Measurements from ENCODE around the gene KRTAP23-1. TPM values are rescaled to one million over a fixed set of nuclear protein-coding genes. Genes with fewer than 3 reads are reported as not detected.
A peak's percentile ranks its signal among the peaks of the same experiment; 100 is the strongest.

Gene KRTAP23-1
- total and polyA plus RNA-seq, 2 of the 8 experiments (the other 6 are each of a cell fraction or from before 2014, with no cell fraction given): not detected

DNA sequence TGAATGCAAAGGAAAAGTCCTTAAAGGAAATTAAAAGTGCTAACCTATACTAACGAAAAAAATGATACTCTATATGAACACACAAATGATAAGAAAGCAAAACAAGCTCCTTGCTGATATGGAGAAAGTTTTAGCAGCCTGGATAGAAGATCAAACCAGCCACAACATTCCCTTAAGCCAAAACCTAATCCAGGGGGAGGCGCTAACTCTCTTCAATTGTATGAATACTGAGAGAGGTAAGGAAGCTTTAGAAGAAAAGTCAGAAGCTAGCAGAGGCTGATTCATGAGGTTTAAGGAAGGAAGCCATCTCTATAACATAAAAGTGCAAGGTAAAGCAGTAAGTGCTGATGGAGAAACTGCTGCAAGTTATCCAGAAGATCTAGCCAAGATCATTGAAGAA is 3.4 kb downstream of the KRTAP23-1 start:
- H3K79me1 ChIP-seq (ENCODE audit: low read depth, low read length): no peaks in the 10 kb centered on the region
- H4K91ac ChIP-seq (replicated peaks; ENCODE audit: insufficient read length, low read length): no peak overlapping the region
- no peak overlapping the region for H3K4me3 ChIP-seq (ENCODE audit: extremely low read depth in 1 of 4, insufficient read depth in 2 of 4, low read depth in 3 of 4, low read length in 4 of 4)
- no peak overlapping the region for H4K8ac ChIP-seq (ENCODE audit: extremely low read depth, insufficient read depth, low read length)
- DNase-seq (ENCODE audit: low read depth in 1 of 2, low spot score in 2 of 2): no peak
- no peak overlapping the region for H3K4ac ChIP-seq (replicated peaks; ENCODE audit: insufficient read length, low read depth, low read length)
- H3K9me3 ChIP-seq (ENCODE audit: insufficient read depth in 2 of 2, low read depth in 1 of 2, low read length in 1 of 2): no peaks in the 10 kb centered on the region
- H3K23me2 ChIP-seq (ENCODE audit: low read depth, low read length): no peaks in the 10 kb centered on the region
- no peak for FAIRE-seq
- H3K27ac ChIP-seq (ENCODE audit: low read depth, low read length): no peak overlapping the region
- no peak overlapping the region for H2BK5ac ChIP-seq (ENCODE audit: low read depth, low read length)
- H2BK15ac ChIP-seq (ENCODE audit: low read length): no peak overlapping the region
- no peaks in the 10 kb centered on the region for H4K20me1 ChIP-seq (replicated peaks in 1 of 2; ENCODE audit: control insufficient read depth in 1 of 2, insufficient read depth in 2 of 2, low read length in 2 of 2)
- H3K36me3 ChIP-seq (ENCODE audit: control insufficient read depth in 2 of 4, insufficient read depth in 4 of 4, low read length in 3 of 4): no peaks in the 10 kb centered on the region
- H2BK120ac ChIP-seq (replicated peaks; ENCODE audit: low read depth, low read length): no peak overlapping the region
- no peak overlapping the region for H2AK5ac ChIP-seq (ENCODE audit: low read depth, low read length)
- TF ChIP-seq CTCF (IDR thresholded peaks at IDR 0.05; ENCODE audit: control extremely low read depth in 1 of 3, insufficient read depth in 1 of 3, low read depth in 1 of 3, low read length in 3 of 3) (peak in 2 of 3 experiments; percentile 40; a peak in 2 of 4 replicates), HDAC6 (IDR thresholded peaks at IDR 0.05; ENCODE audit: low read depth, low read length) (no peak), RAD21 (IDR thresholded peaks at IDR 0.05 in 1 of 2, conservative IDR thresholded peaks at IDR 0.05 in 1 of 2; ENCODE audit: low read depth in 2 of 2, low read length in 2 of 2) (peak; percentile 51 to 63)
- H3K14ac ChIP-seq (ENCODE audit: insufficient read length): no peak overlapping the region
- H2AFZ ChIP-seq (ENCODE audit: low read length): peak overlapping the region; percentile 73; the same call in 1 of the 2 replicates
- no peaks in the 10 kb centered on the region; a peak in 2 of 7 replicates for H3K4me1 ChIP-seq (replicated peaks in 1 of 4; ENCODE audit: control insufficient read depth in 3 of 4, insufficient read depth in 4 of 4, low read length in 3 of 4)
- H3K27me3 ChIP-seq (replicated peaks in 1 of 4; ENCODE audit: control insufficient read depth in 3 of 4, extremely low read depth in 1 of 4, insufficient read depth in 3 of 4, low read length in 3 of 4): no peaks in the 10 kb centered on the region
- no peak overlapping the region for H3K56ac ChIP-seq (replicated peaks; ENCODE audit: insufficient read length, low read depth, low read length)
- no peak overlapping the region for H3K18ac ChIP-seq (ENCODE audit: extremely low read depth, low read length)
- no peaks in the 10 kb centered on the region for H3K79me2 ChIP-seq (ENCODE audit: control insufficient read depth in 1 of 2, insufficient read depth in 2 of 2, low read length in 2 of 2)
- ChIA-PET CTCF (ENCODE audit: partially characterized antibody) (interaction anchor here (0.7 to 3.1 kb wide), 16 partner anchors 10 to 119 kb away, joined by 3 to 21 read pairs (median 3); no protein-coding TSS in a partner anchor), POLR2A (ENCODE audit: partially characterized antibody) (no interaction called here)
- no peak overlapping the region for H2BK20ac ChIP-seq (ENCODE audit: low read length)
- H3K23ac ChIP-seq (ENCODE audit: insufficient read length): no peak overlapping the region
- H3K4me2 ChIP-seq (ENCODE audit: insufficient read depth in 1 of 2, low read depth in 2 of 2, low read length in 2 of 2): no peak overlapping the region
- no peak overlapping the region for H2BK12ac ChIP-seq (ENCODE audit: low read depth, low read length)
- WGBS, 2 experiments (ENCODE audit: extremely low coverage in 1 of 2, insufficient coverage in 1 of 2, insufficient read length in 1 of 2, insufficient replicate concordance in 2 of 2, low coverage in 1 of 2, low lambda C conversion rate in 2 of 2, missing lambda C conversion rate in 1 of 2): 67% methylated on average over 2 of the region's 2 CpGs; no CpG with 5 or more reads in 1 of the 2 experiments
- H3K9ac ChIP-seq (replicated peaks in 1 of 4; ENCODE audit: extremely low read depth in 1 of 4, low read depth in 3 of 4, low read length in 3 of 4): no peak overlapping the region
- no peak overlapping the region for H4K5ac ChIP-seq (ENCODE audit: insufficient read length, low read depth, low read length)

Data from H1 (cell line).